Mesendoderm (in vitro differentiated cells): ENCODE results near the gene ADD3.

ENCODE experiments used
- DNase-seq: peaks from one replicate; pipeline ENCODE4 v3.0.0; 2013
- H2AK5ac ChIP-seq: 2 replicates; pipeline ENCODE4 v1.6.1; 2013; ENCODE audit warnings: low read length, inconsistent platforms
- H2BK120ac ChIP-seq: 2 replicates; pipeline ENCODE4 v1.6.1; 2013; ENCODE audit warnings: low read depth, mild to moderate bottlenecking, low read length, moderate library complexity, mixed read lengths
- H2BK15ac ChIP-seq: replicated peaks from 2 replicates; pipeline ENCODE4 v1.6.1; 2013; ENCODE audit warnings: low read depth, mild to moderate bottlenecking, moderate library complexity
- H2BK5ac ChIP-seq: 2 replicates; pipeline ENCODE4 v1.6.1; 2013; ENCODE audit warnings: low read length, inconsistent platforms
- H3K18ac ChIP-seq: 2 replicates; pipeline ENCODE4 v1.6.1; 2013; ENCODE audit warnings: mild to moderate bottlenecking, low read length, mixed read lengths
- H3K23ac ChIP-seq: one replicate; pipeline ENCODE4 v1.6.1; 2013; ENCODE audit warnings: low read length
- H3K27ac ChIP-seq: 2 replicates; pipeline ENCODE4 v1.5.1; 2013; ENCODE audit warnings: low read depth, mild to moderate bottlenecking, inconsistent platforms, low read length, moderate library complexity
- H3K27me3 ChIP-seq: 2 replicates; pipeline ENCODE4 v1.6.1; 2013; ENCODE audit warnings: low read length, control low read depth, mild to moderate bottlenecking, inconsistent platforms; ENCODE audit not compliant: insufficient read depth, poor library complexity
- H3K36me3 ChIP-seq: 2 replicates; pipeline ENCODE4 v1.6.1; 2013; ENCODE audit warnings: low read length, inconsistent platforms; ENCODE audit not compliant: control insufficient read depth, insufficient read depth
- H3K4ac ChIP-seq: one replicate; pipeline ENCODE4 v1.6.1; 2013; ENCODE audit warnings: low read depth, mild to moderate bottlenecking, low read length, moderate library complexity
- H3K4me1 ChIP-seq: 2 replicates; pipeline ENCODE4 v1.6.1; 2013; ENCODE audit warnings: low read depth, low read length, inconsistent platforms; ENCODE audit not compliant: control insufficient read depth
- H3K4me2 ChIP-seq: 2 replicates; pipeline ENCODE4 v1.6.1; 2013; ENCODE audit warnings: low read length
- H3K4me3 ChIP-seq: 2 replicates; pipeline ENCODE4 v1.5.1; 2013; ENCODE audit warnings: mild to moderate bottlenecking, low read length
- H3K56ac ChIP-seq: one replicate; pipeline ENCODE4 v1.6.1; 2013; ENCODE audit warnings: low read length
- H3K79me1 ChIP-seq: 2 replicates; pipeline ENCODE4 v1.6.1; 2013; ENCODE audit warnings: low read length, inconsistent platforms
- H3K79me2 ChIP-seq: 2 replicates; pipeline ENCODE4 v1.6.1; 2013; ENCODE audit warnings: mild to moderate bottlenecking, low read length; ENCODE audit not compliant: control insufficient read depth, insufficient read depth
- H3K9ac ChIP-seq: 2 replicates; pipeline ENCODE4 v1.6.1; 2013; ENCODE audit warnings: low read length, inconsistent platforms
- H4K5ac ChIP-seq: one replicate; pipeline ENCODE4 v1.6.1; 2013; ENCODE audit warnings: low read length
- H4K8ac ChIP-seq: one replicate; pipeline ENCODE4 v1.6.1; 2013; ENCODE audit warnings: low read depth, mild to moderate bottlenecking, control low read depth, low read length, moderate library complexity
- WGBS: extraction: QIAGEN DNeasy Blood & Tissue Kit; methylation state at CpG from one replicate; pipeline ENCODE4 v1.1.7; 2013; ENCODE audit warnings: low lambda C conversion rate, missing lambda C conversion rate; ENCODE audit not compliant: insufficient coverage; ENCODE audit errors: extremely low coverage; 5-methylcytosine and 5-hydroxymethylcytosine counted together

ADD3 gene

GRCh38 chr10:110141185-110141584, 133.4 kb downstream of the ADD3 start:
- Histone ChIP-seq H3K27me3 (no peaks in the 10 kb centered on the region), H2BK5ac (no peak overlapping the region), H3K9ac (no peak overlapping the region), H2AK5ac (no peak overlapping the region), H3K79me1 (no peaks in the 10 kb centered on the region), H3K27ac (no peak overlapping the region), H4K5ac (no peak overlapping the region), H3K4me1 (peaks cover 4% of the 10 kb centered on the region), H2BK15ac (no peak overlapping the region), H3K4ac (no peak overlapping the region), H3K36me3 (no peaks in the 10 kb centered on the region), H3K56ac (no peak overlapping the region), H3K18ac (no peak overlapping the region), H3K23ac (no peak overlapping the region), H2BK120ac (no peak overlapping the region), H3K4me2 (no peak overlapping the region), H3K4me3 (no peak overlapping the region), H4K8ac (no peak overlapping the region), H3K79me2 (no peaks in the 10 kb centered on the region)
- no CpG with 5 or more reads among the region's 1 CpG for WGBS
- DNase-seq, result no peak

- H3K27ac ChIP-seq, result no peak overlapping the region
- H3K56ac ChIP-seq, result no peak overlapping the region
- no peak overlapping the region for H2BK120ac ChIP-seq
- H2AK5ac ChIP-seq, result no peak overlapping the region
- no peak overlapping the region for H4K8ac ChIP-seq
- no peak for DNase-seq
- no peak overlapping the region for H3K4me2 ChIP-seq
- no peak overlapping the region for H2BK15ac ChIP-seq
- H3K4me3 ChIP-seq, result no peak overlapping the region
- no peaks in the 10 kb centered on the region for H3K79me1 ChIP-seq
- peak overlapping the region; percentile 31 for H3K23ac ChIP-seq
- peaks cover 4% of the 10 kb centered on the region for H3K4me1 ChIP-seq
- H3K79me2 ChIP-seq, result no peaks in the 10 kb centered on the region
- H3K36me3 ChIP-seq, result no peaks in the 10 kb centered on the region
- WGBS, result no CpG with 5 or more reads among the region's 9 CpGs
- H3K9ac ChIP-seq, result no peak overlapping the region
- H2BK5ac ChIP-seq, result no peak overlapping the region
- H3K18ac ChIP-seq, result no peak overlapping the region
- H3K27me3 ChIP-seq, result no peaks in the 10 kb centered on the region
- H3K4ac ChIP-seq, result no peak overlapping the region
- H4K5ac ChIP-seq, result no peak overlapping the region
Measured at GRCh38 chr10:110141871-110142635, 134.3 kb downstream of the ADD3 start.

GRCh38 chr10:110142965-110143364, 135.2 kb downstream of the ADD3 start:
- no peak overlapping the region for H3K4ac ChIP-seq
- WGBS, result no CpG with 5 or more reads among the region's 6 CpGs
- DNase-seq, result no peak
- H2BK120ac ChIP-seq, result no peak overlapping the region
- H3K56ac ChIP-seq, result no peak overlapping the region
- H4K5ac ChIP-seq, result no peak overlapping the region
- no peak overlapping the region for H3K4me3 ChIP-seq
- H3K27me3 ChIP-seq, result no peaks in the 10 kb centered on the region
- H3K36me3 ChIP-seq, result no peaks in the 10 kb centered on the region
- no peak overlapping the region for H3K23ac ChIP-seq
- H2AK5ac ChIP-seq, result no peak overlapping the region
- H3K18ac ChIP-seq, result no peak overlapping the region
- H3K9ac ChIP-seq, result no peak overlapping the region
- H3K79me1 ChIP-seq, result no peaks in the 10 kb centered on the region
- no peak overlapping the region for H3K27ac ChIP-seq
- no peak overlapping the region for H2BK5ac ChIP-seq
- no peaks in the 10 kb centered on the region for H3K79me2 ChIP-seq
- no peak overlapping the region for H4K8ac ChIP-seq
- no peak overlapping the region for H2BK15ac ChIP-seq
- no peak overlapping the region for H3K4me2 ChIP-seq
- H3K4me1 ChIP-seq, result peaks cover 4% of the 10 kb centered on the region

- H4K8ac ChIP-seq, result no peak overlapping the region
- no peak overlapping the region for H3K27ac ChIP-seq
- H2AK5ac ChIP-seq, result no peak overlapping the region
- H3K79me1 ChIP-seq, result no peaks in the 10 kb centered on the region
- no CpG with 5 or more reads among the region's 1 CpG for WGBS
- H3K9ac ChIP-seq, result no peak overlapping the region
- peaks cover 4% of the 10 kb centered on the region for H3K4me1 ChIP-seq
- no peaks in the 10 kb centered on the region for H3K79me2 ChIP-seq
- no peaks in the 10 kb centered on the region for H3K27me3 ChIP-seq
- H2BK120ac ChIP-seq, result no peak overlapping the region
- H4K5ac ChIP-seq, result no peak overlapping the region
- H3K18ac ChIP-seq, result no peak overlapping the region
- no peak overlapping the region for H3K4me2 ChIP-seq
- H3K4me3 ChIP-seq, result no peak overlapping the region
- H3K4ac ChIP-seq, result no peak overlapping the region
- no peak for DNase-seq
- H2BK5ac ChIP-seq, result no peak overlapping the region
- H2BK15ac ChIP-seq, result no peak overlapping the region
- no peak overlapping the region for H3K56ac ChIP-seq
- no peaks in the 10 kb centered on the region for H3K36me3 ChIP-seq
- no peak overlapping the region for H3K23ac ChIP-seq
Measured at GRCh38 chr10:110144507-110144906, 136.7 kb downstream of the ADD3 start.

- Histone ChIP-seq H3K36me3 (no peaks in the 10 kb centered on the region), H3K4me3 (no peak overlapping the region), H3K23ac (no peak overlapping the region), H3K56ac (no peak overlapping the region), H3K4ac (no peak overlapping the region), H3K79me2 (no peaks in the 10 kb centered on the region), H3K4me2 (no peak overlapping the region), H3K18ac (no peak overlapping the region), H4K5ac (no peak overlapping the region), H2BK120ac (no peak overlapping the region), H3K4me1 (peaks cover 4% of the 10 kb centered on the region), H3K79me1 (no peaks in the 10 kb centered on the region), H3K27ac (no peak overlapping the region), H3K9ac (no peak overlapping the region), H2AK5ac (no peak overlapping the region), H4K8ac (no peak overlapping the region), H2BK15ac (no peak overlapping the region), H2BK5ac (no peak overlapping the region), H3K27me3 (no peaks in the 10 kb centered on the region)
- no peak for DNase-seq
- WGBS, result no CpG with 5 or more reads among the region's 8 CpGs
Measured at GRCh38 chr10:110147961-110148360, 140.2 kb downstream of the ADD3 start.

- H4K8ac ChIP-seq, result no peak overlapping the region
- H3K4ac ChIP-seq, result no peak overlapping the region
- H3K56ac ChIP-seq, result no peak overlapping the region
- H4K5ac ChIP-seq, result no peak overlapping the region
- H3K9ac ChIP-seq, result no peak overlapping the region
- no peak for DNase-seq
- H3K18ac ChIP-seq, result no peak overlapping the region
- WGBS, result no CpG with 5 or more reads among the region's 8 CpGs
- no peak overlapping the region for H2BK15ac ChIP-seq
- H3K4me2 ChIP-seq, result no peak overlapping the region
- no peaks in the 10 kb centered on the region for H3K27me3 ChIP-seq
- H2AK5ac ChIP-seq, result no peak overlapping the region
- no peak overlapping the region for H3K27ac ChIP-seq
- H3K4me1 ChIP-seq, result peaks cover 4% of the 10 kb centered on the region
- H3K4me3 ChIP-seq, result no peak overlapping the region
- no peaks in the 10 kb centered on the region for H3K36me3 ChIP-seq
- no peaks in the 10 kb centered on the region for H3K79me1 ChIP-seq
- H2BK5ac ChIP-seq, result no peak overlapping the region
- no peak overlapping the region for H2BK120ac ChIP-seq
- H3K79me2 ChIP-seq, result no peaks in the 10 kb centered on the region
- H3K23ac ChIP-seq, result no peak overlapping the region
Measured at GRCh38 chr10:110149259-110149658, 141.5 kb downstream of the ADD3 start.
